ENCODE results near the gene ZNF549. TPM values are rescaled to one million over a fixed set of nuclear protein-coding genes. Genes with fewer than 3 reads are reported as not detected.

The ZNF549 gene
- total RNA-seq, 3 donors from 2014 or later (not counting 1 experiment from before 2014, with no cell fraction given) = 7.1 to 12.1 (median 8.6) TPM

DNA sequence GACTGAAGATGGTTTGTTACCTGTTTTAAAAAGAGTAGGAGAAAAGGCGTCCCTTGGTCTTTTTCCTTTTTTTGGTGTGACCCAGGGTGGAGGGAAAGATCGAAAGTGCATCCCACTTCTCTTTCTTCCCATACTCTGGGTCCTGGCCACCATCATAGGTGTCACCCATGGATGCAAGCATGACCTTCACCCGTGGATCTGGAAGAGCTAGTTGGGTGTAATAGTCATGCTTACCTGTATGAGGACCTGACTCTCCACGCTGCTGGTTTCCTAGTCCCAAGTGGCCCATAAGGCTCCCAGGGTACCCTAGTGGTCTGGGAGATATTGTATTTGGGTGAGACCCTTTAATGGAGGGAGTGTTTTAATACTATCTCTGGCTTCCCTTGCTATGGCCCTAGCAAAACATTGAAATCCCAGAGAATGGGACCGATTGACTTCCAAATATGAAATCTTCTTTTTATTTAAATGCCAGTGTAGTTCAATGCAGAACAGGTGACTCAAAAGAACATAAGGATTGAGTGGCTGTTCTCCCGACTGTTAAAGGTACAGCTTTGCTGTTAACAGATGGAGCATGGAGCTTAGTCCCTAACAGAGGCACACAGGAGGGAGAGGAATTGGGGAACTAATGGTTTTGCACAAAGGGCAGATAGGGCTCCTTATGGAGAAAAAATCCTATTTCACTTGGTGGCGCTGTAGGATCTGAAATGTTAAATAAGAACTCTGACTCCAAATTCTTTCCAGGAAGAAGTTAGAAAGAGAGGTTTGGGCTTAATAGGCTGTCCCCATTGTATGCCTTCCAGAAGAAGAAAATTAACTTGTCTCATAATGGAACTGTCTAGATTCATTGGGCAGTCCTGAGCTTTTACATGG lies 39.5 kb downstream of the ZNF549 start:
- Histone ChIP-seq H3K27ac (ENCODE audit: low read length) (no peak overlapping the region), H3K9me3 (ENCODE audit: control insufficient read depth, insufficient read depth, low read length) (peaks cover 76% of the 10 kb centered on the region), H3K36me3 (ENCODE audit: control insufficient read depth, insufficient read depth, low read length) (no peaks in the 10 kb centered on the region), H3K4me3 (ENCODE audit: low read length) (no peak overlapping the region), H3K4me1 (ENCODE audit: control insufficient read depth, insufficient read depth, low read length) (no peaks in the 10 kb centered on the region), H3K27me3 (ENCODE audit: control insufficient read depth, insufficient read depth, low read length) (no peaks in the 10 kb centered on the region)
- TF ChIP-seq, protein P1, sequence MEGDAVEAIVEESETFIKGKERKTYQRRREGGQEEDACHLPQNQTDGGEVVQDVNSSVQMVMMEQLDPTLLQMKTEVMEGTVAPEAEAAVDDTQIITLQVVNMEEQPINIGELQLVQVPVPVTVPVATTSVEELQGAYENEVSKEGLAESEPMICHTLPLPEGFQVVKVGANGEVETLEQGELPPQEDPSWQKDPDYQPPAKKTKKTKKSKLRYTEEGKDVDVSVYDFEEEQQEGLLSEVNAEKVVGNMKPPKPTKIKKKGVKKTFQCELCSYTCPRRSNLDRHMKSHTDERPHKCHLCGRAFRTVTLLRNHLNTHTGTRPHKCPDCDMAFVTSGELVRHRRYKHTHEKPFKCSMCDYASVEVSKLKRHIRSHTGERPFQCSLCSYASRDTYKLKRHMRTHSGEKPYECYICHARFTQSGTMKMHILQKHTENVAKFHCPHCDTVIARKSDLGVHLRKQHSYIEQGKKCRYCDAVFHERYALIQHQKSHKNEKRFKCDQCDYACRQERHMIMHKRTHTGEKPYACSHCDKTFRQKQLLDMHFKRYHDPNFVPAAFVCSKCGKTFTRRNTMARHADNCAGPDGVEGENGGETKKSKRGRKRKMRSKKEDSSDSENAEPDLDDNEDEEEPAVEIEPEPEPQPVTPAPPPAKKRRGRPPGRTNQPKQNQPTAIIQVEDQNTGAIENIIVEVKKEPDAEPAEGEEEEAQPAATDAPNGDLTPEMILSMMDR (IDR thresholded peaks at IDR 0.05) = no peak
- Mint-ChIP-seq H3K4me3 (no peak overlapping the region), H3K27ac (no peak overlapping the region), H3K9me3 (peaks cover 8 to 26% of the 10 kb centered on the region in 2 donors), H3K27me3 (ENCODE audit: low read depth in 2 of 2) (peaks cover 0 to 5% of the 10 kb centered on the region in 2 donors), H3K4me1 (no peaks in the 10 kb centered on the region), H3K36me3 (peaks cover 40% of the 10 kb centered on the region)
- whole genome bisulfite sequencing (ENCODE audit: insufficient coverage) = 66% methylated on average over 6 of the region's 7 CpGs
- ATAC-seq = no peak
- DNase-seq = peak in 1 of 2 donors; percentile 21
- intact Hi-C loops (cut with micrococcal nuclease) = no loop called here

DNA sequence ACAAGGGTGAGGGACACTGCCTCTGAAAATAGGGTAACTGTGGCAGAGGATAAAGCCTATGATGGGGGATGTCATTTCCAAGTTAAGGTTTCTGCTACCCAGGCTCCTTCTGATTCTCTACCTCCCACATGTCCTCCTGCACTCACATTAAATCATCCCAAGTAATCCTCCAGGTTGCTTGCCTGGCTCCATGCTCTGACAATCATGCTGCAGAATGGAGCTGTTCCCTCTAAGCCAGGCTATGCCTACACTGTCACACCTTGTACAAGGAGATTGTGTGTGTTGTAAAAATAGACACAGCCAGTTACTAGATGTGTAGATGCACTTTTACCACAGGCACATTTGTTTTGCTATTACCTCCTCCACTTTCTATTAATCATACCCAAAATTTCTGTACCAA lies 43.6 kb downstream of the ZNF549 start:
- Mint-ChIP-seq H3K9me3 (peaks cover 10 to 21% of the 10 kb centered on the region in 2 donors), H3K4me3 (no peak overlapping the region), H3K27me3 (ENCODE audit: low read depth in 2 of 2) (no peaks in the 10 kb centered on the region), H3K27ac (no peak overlapping the region), H3K36me3 (peaks cover 32% of the 10 kb centered on the region), H3K4me1 (peaks cover 0 to 4% of the 10 kb centered on the region in 2 donors)
- Histone ChIP-seq H3K9me3 (ENCODE audit: control insufficient read depth, insufficient read depth, low read length) (peaks cover 89% of the 10 kb centered on the region), H3K4me3 (ENCODE audit: low read length) (no peak overlapping the region), H3K27me3 (ENCODE audit: control insufficient read depth, insufficient read depth, low read length) (no peaks in the 10 kb centered on the region), H3K4me1 (ENCODE audit: control insufficient read depth, insufficient read depth, low read length) (no peaks in the 10 kb centered on the region), H3K27ac (ENCODE audit: low read length) (no peak overlapping the region), H3K36me3 (ENCODE audit: control insufficient read depth, insufficient read depth, low read length) (peaks cover 35% of the 10 kb centered on the region)
- ATAC-seq (no peak), DNase-seq (no peak)
- intact Hi-C loops (cut with micrococcal nuclease) = no loop called here
- TF ChIP-seq, protein P1 (IDR thresholded peaks at IDR 0.05) = no peak

DNA sequence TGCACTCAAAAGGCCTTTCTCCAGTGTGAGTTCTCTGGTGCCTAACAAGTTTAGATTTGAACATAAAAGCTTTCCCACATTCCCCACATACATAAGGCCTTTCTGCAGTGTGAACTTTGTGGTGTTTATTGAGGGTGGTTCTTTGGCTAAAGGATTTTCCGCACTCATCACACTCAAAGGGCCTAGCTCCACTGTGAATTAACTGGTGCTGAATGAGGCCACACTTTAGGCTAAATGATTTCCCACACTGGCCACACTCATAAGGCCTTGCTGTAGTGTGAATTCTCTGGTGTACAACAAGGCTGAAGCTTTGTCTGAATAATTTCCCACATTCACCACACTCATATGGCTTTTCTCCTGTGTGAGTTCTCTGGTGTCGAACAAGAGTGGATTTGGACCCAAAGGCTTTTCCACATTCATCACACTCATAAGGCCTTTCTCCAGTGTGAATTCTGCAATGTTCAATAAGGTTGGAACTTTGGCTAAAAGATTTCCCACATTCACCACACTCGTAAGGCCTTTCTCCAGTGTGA lies 45.3 kb downstream of the ZNF549 start:
- H3K4me1 Mint-ChIP-seq = peaks cover 12 to 16% of the 10 kb centered on the region in 2 donors
- TF ChIP-seq, protein P1 (IDR thresholded peaks at IDR 0.05) = no peak
- Histone ChIP-seq H3K4me3 (ENCODE audit: low read length) (no peak overlapping the region), H3K27ac (ENCODE audit: low read length) (no peak overlapping the region), H3K36me3 (ENCODE audit: control insufficient read depth, insufficient read depth, low read length) (peaks cover 43% of the 10 kb centered on the region), H3K4me1 (ENCODE audit: control insufficient read depth, insufficient read depth, low read length) (no peaks in the 10 kb centered on the region), H3K9me3 (ENCODE audit: control insufficient read depth, insufficient read depth, low read length) (peaks cover 91% of the 10 kb centered on the region), H3K27me3 (ENCODE audit: control insufficient read depth, insufficient read depth, low read length) (no peaks in the 10 kb centered on the region)
- ATAC-seq (no peak), DNase-seq (no peak)
- H3K27ac Mint-ChIP-seq = no peak overlapping the region
- intact Hi-C loops (cut with micrococcal nuclease) = no loop called here
- no peaks in the 10 kb centered on the region for H3K27me3 Mint-ChIP-seq (ENCODE audit: low read depth in 2 of 2)
- H3K36me3 Mint-ChIP-seq = peaks cover 40% of the 10 kb centered on the region
- no peak overlapping the region for H3K4me3 Mint-ChIP-seq
- WGBS (ENCODE audit: insufficient coverage) = 100% methylated on average over 1 of the region's 3 CpGs
- H3K9me3 Mint-ChIP-seq = peaks cover 18 to 29% of the 10 kb centered on the region in 2 donors

All from natural killer cell (primary cell).